Loucy (cell line): ENCODE results near the gene LINGO3.

Experiments used
- H2AFZ ChIP-seq: fragments of 200-600 bp; sonication (generic); 2 replicates; pipeline ENCODE4 v1.6.0; 2016; ENCODE audit warnings: antibody characterized with exemption, mild to moderate bottlenecking, low read length, moderate library complexity
- H3F3A ChIP-seq: fragments of 200-600 bp; 2 replicates; pipeline ENCODE4 v1.6.0; 2016; ENCODE audit warnings: antibody characterized with exemption, low read depth, mild to moderate bottlenecking
- H3K27me3 ChIP-seq: fragments of 200-600 bp; sonication (generic); 2 replicates; pipeline ENCODE4 v1.6.1; 2014; ENCODE audit warnings: low read length, mild to moderate bottlenecking; ENCODE audit not compliant: insufficient read depth, poor library complexity, severe bottlenecking
- H3K36me3 ChIP-seq: fragments of 200-600 bp; sonication (generic); 2 replicates; pipeline ENCODE4 v1.6.1; 2016; ENCODE audit warnings: low read length; ENCODE audit not compliant: insufficient read depth
- H3K4me1 ChIP-seq: fragments of 200-600 bp; sonication (generic); 2 replicates; pipeline ENCODE4 v1.5.1; 2014; ENCODE audit warnings: low read length, mild to moderate bottlenecking; ENCODE audit not compliant: insufficient read depth, poor library complexity, severe bottlenecking
- H3K4me2 ChIP-seq: fragments of 200-600 bp; sonication (generic); 2 replicates; pipeline ENCODE4 v1.6.0; 2014; ENCODE audit warnings: antibody characterized with exemption, low read length, low read depth, mild to moderate bottlenecking; ENCODE audit not compliant: poor library complexity, severe bottlenecking
- H3K4me3 ChIP-seq: fragments of 200-600 bp; sonication (generic); 2 replicates; pipeline ENCODE4 v1.5.1; 2014; ENCODE audit warnings: low read length, mild to moderate bottlenecking, mixed read lengths; ENCODE audit not compliant: poor library complexity, severe bottlenecking
- H3K79me2 ChIP-seq: fragments of 200-600 bp; sonication (generic); 2 replicates; pipeline ENCODE4 v1.6.1; 2014; ENCODE audit warnings: low read length; ENCODE audit not compliant: insufficient read depth
- H3K9ac ChIP-seq: fragments of 200-600 bp; sonication (generic); 2 replicates; pipeline ENCODE4 v1.6.0; 2014; ENCODE audit warnings: mild to moderate bottlenecking, low read depth, low read length, moderate library complexity; ENCODE audit not compliant: poor library complexity, severe bottlenecking
- H3K9me2 ChIP-seq: fragments of 200-600 bp; sonication (generic); replicated peaks from 2 replicates; pipeline ENCODE4 v1.6.1; 2016; ENCODE audit warnings: low read depth, low read length, mixed read lengths
- H3K9me3 ChIP-seq: fragments of 200-600 bp; sonication (generic); 2 replicates; pipeline ENCODE4 v1.6.1; 2014; ENCODE audit warnings: mild to moderate bottlenecking, antibody characterized with exemption, low read length, low read depth; ENCODE audit not compliant: insufficient read depth
- H4K20me1 ChIP-seq: fragments of 200-600 bp; sonication (generic); 2 replicates; pipeline ENCODE4 v1.6.0; 2014; ENCODE audit warnings: antibody characterized with exemption, low read length, mild to moderate bottlenecking; ENCODE audit not compliant: insufficient read depth, poor library complexity, severe bottlenecking
- CTCF ChIP-seq: fragments of 200-600 bp; sonication (generic); conservative IDR thresholded peaks from 2 replicates; pipeline ENCODE4 v1.5.1; 2014; ENCODE audit warnings: mild to moderate bottlenecking, antibody characterized with exemption, low read length
- EZH2phosphoT487 ChIP-seq: fragments of 200-600 bp; IDR thresholded peaks from 2 replicates; pipeline ENCODE4 v1.6.1; 2018; ENCODE audit warnings: antibody characterized with exemption, mild to moderate bottlenecking, moderate library complexity, borderline replicate concordance

LINGO3 gene

GRCh38 chr19:2303211-2303798 lies 4.6 kb downstream of the LINGO3 start:
- no peaks in the 10 kb centered on the region for H3K27me3 ChIP-seq
- no peak overlapping the region for H3K4me2 ChIP-seq
- H3K9me3 ChIP-seq = no peaks in the 10 kb centered on the region
- H3K79me2 ChIP-seq = no peaks in the 10 kb centered on the region
- H3F3A ChIP-seq = no peaks in the 10 kb centered on the region
- no peaks in the 10 kb centered on the region for H3K4me1 ChIP-seq
- H3K4me3 ChIP-seq = no peak overlapping the region
- H2AFZ ChIP-seq = no peak overlapping the region
- no peak for TF ChIP-seq EZH2phosphoT487
- no peak for TF ChIP-seq CTCF
- H3K9me2 ChIP-seq = no peaks in the 10 kb centered on the region
- H3K36me3 ChIP-seq = no peaks in the 10 kb centered on the region
- no peaks in the 10 kb centered on the region for H4K20me1 ChIP-seq
- H3K9ac ChIP-seq = no peak overlapping the region

- Histone ChIP-seq H3K4me2 (no peak overlapping the region), H3K9me2 (no peaks in the 10 kb centered on the region), H3K4me3 (no peak overlapping the region), H3K36me3 (no peaks in the 10 kb centered on the region), H3K9ac (no peak overlapping the region), H3K9me3 (no peaks in the 10 kb centered on the region), H4K20me1 (no peaks in the 10 kb centered on the region), H3K27me3 (no peaks in the 10 kb centered on the region), H3K4me1 (no peaks in the 10 kb centered on the region), H3K79me2 (no peaks in the 10 kb centered on the region), H2AFZ (no peak overlapping the region), H3F3A (no peaks in the 10 kb centered on the region)
- TF ChIP-seq CTCF (no peak), EZH2phosphoT487 (no peak)
Observed at GRCh38 chr19:2302319-2303210, 5.4 kb downstream of the LINGO3 start.

- no peak overlapping the region for H2AFZ ChIP-seq
- H3K27me3 ChIP-seq = no peaks in the 10 kb centered on the region
- no peaks in the 10 kb centered on the region for H3K36me3 ChIP-seq
- H3K79me2 ChIP-seq = no peaks in the 10 kb centered on the region
- no peak overlapping the region for H3K9ac ChIP-seq
- no peaks in the 10 kb centered on the region for H3K9me3 ChIP-seq
- H3K4me3 ChIP-seq = no peak overlapping the region
- no peaks in the 10 kb centered on the region for H3K4me1 ChIP-seq
- no peaks in the 10 kb centered on the region for H3F3A ChIP-seq
- no peak overlapping the region for H3K4me2 ChIP-seq
- TF ChIP-seq EZH2phosphoT487 = no peak
- no peak for TF ChIP-seq CTCF
- H4K20me1 ChIP-seq = no peaks in the 10 kb centered on the region
- H3K9me2 ChIP-seq = no peaks in the 10 kb centered on the region
Observed at GRCh38 chr19:2300533-2300932, 7.4 kb downstream of the LINGO3 start.
